Measurements from ENCODE around the gene ARPP19.
A peak's percentile ranks its signal among the peaks of the same experiment; 100 is the strongest.

DNA sequence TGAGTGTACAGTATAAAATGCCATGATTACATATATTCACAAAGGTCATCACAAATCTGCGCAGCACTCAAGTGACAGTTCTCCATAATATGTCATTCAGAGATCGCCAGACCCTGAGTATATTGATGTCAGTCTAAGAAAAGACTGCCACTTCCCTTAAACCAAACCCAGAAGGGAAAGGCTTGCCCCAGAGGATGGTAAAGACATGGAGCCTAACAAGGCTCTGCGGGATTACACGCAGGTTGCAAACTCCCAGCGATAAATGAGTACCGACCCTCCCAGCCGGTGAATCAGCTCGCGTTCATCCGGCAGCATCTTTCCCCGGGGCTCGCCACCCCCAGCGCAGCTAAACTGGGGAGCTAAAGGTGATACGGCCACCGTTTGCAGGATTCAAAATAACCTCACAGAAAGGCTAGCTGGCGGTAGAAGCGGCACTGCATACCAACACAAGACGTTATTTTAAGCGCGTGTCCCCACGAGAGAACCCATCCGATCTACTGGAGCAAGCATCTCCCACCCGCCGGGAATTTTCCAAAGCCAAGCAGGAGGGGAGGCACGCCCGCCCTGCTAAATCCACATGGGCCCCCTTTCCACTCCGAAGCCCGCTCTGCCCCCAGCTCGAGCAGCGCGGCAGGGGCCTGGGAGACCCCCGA is 40.8 kb downstream of the ARPP19 start:
- TF ChIP-seq POLR2AphosphoS5 (IDR thresholded peaks at IDR 0.05), result peak in 1 of 4 donors; percentile 9
- TF ChIP-seq, protein P1, sequence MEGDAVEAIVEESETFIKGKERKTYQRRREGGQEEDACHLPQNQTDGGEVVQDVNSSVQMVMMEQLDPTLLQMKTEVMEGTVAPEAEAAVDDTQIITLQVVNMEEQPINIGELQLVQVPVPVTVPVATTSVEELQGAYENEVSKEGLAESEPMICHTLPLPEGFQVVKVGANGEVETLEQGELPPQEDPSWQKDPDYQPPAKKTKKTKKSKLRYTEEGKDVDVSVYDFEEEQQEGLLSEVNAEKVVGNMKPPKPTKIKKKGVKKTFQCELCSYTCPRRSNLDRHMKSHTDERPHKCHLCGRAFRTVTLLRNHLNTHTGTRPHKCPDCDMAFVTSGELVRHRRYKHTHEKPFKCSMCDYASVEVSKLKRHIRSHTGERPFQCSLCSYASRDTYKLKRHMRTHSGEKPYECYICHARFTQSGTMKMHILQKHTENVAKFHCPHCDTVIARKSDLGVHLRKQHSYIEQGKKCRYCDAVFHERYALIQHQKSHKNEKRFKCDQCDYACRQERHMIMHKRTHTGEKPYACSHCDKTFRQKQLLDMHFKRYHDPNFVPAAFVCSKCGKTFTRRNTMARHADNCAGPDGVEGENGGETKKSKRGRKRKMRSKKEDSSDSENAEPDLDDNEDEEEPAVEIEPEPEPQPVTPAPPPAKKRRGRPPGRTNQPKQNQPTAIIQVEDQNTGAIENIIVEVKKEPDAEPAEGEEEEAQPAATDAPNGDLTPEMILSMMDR (IDR thresholded peaks at IDR 0.05), result no peak
